Smooth muscle cell (in vitro differentiated cells): ENCODE results near the gene PLXNA2. TPM values are rescaled to one million over a fixed set of nuclear protein-coding genes. Genes with fewer than 3 reads are reported as not detected.
A peak's percentile ranks its signal among the peaks of the same experiment; 100 is the strongest.

Experiments
- DNase-seq: peaks from one replicate; lab custom pipeline; 2025; ENCODE audit not compliant: unreplicated experiment; lab: John Stamatoyannopoulos, UW
- H2AFZ ChIP-seq: fragments of 200-600 bp; sonication (generic); 2 replicates; pipeline ENCODE4 v1.6.0; 2016; ENCODE audit warnings: antibody characterized with exemption, low read depth, mild to moderate bottlenecking
- H3F3A ChIP-seq: fragments of 200-600 bp; sonication (generic); 2 replicates; pipeline ENCODE4 v1.6.0; 2017; ENCODE audit warnings: antibody characterized with exemption, low read depth
- H3K27ac ChIP-seq: fragments of 200-600 bp; sonication (generic); 2 replicates; pipeline ENCODE4 v1.5.1; 2016; ENCODE audit warnings: low read depth, mild to moderate bottlenecking
- H3K27me3 ChIP-seq: fragments of 200-600 bp; sonication (generic); 2 replicates; pipeline ENCODE4 v1.6.1; 2016; ENCODE audit warnings: low read depth, mild to moderate bottlenecking
- H3K36me3 ChIP-seq: fragments of 200-600 bp; sonication (generic); 2 replicates; pipeline ENCODE4 v1.5.1; 2016; ENCODE audit warnings: low read depth
- H3K4me1 ChIP-seq: fragments of 200-600 bp; sonication (generic); 2 replicates; pipeline ENCODE4 v1.5.1; 2016; ENCODE audit warnings: low read depth
- H3K4me2 ChIP-seq: fragments of 200-600 bp; sonication (generic); 2 replicates; pipeline ENCODE4 v1.6.0; 2016; ENCODE audit warnings: mild to moderate bottlenecking
- H3K4me3 ChIP-seq: fragments of 200-600 bp; sonication (generic); 2 replicates; pipeline ENCODE4 v1.5.1; 2016; ENCODE audit warnings: mild to moderate bottlenecking
- H3K79me2 ChIP-seq: fragments of 200-600 bp; sonication (generic); 2 replicates; pipeline ENCODE4 v1.6.0; 2016; ENCODE audit warnings: low read depth, mild to moderate bottlenecking
- H3K9ac ChIP-seq: fragments of 200-600 bp; sonication (generic); 2 replicates; pipeline ENCODE4 v1.6.0; 2016; ENCODE audit warnings: low read depth
- H3K9me3 ChIP-seq: fragments of 200-600 bp; sonication (generic); replicated peaks from 2 replicates; pipeline ENCODE4 v1.5.1; 2016; ENCODE audit warnings: low read depth
- H4K20me1 ChIP-seq: fragments of 200-600 bp; sonication (generic); 2 replicates; pipeline ENCODE4 v1.6.0; 2016; ENCODE audit warnings: low read depth
- WGBS: methylation state at CpG from one replicate; pipeline ENCODE4 v1.1.7; 2016; ENCODE audit warnings: low lambda C conversion rate; 5-methylcytosine and 5-hydroxymethylcytosine counted together
- polyA plus RNA-seq: library from polyadenylated mRNA; unstranded; fragments of >200 nt; fragmentation: Nextera tagmentation; extraction: Ambion mirVana; gene quantifications from 2 replicates; pipeline ENCODE4 v1.2.1, GENCODE V29; 2016
- total RNA-seq: library from RNA; depleted of rRNA; stranded (reverse); fragments of >200 nt; gene quantifications from 2 replicates; pipeline ENCODE4 v1.2.3, GENCODE V29; 2014
- TF ChIP-seq, protein P1 (sequence below): fragments of 200-600 bp; sonication (generic); IDR thresholded peaks from 2 replicates; pipeline ENCODE4 v1.5.1; 2017; ENCODE audit warnings: borderline replicate concordance, mild to moderate bottlenecking, antibody characterized with exemption; ENCODE audit not compliant: insufficient read depth, poor library complexity, severe bottlenecking

Gene PLXNA2
- total and polyA plus RNA-seq, 2 experiments from 2014 or later, result 8.2 to 8.7 TPM

- H3K36me3 ChIP-seq, result no peaks in the 10 kb centered on the region
- DNase-seq, result no peak
- peak overlapping the region; percentile 26 for H3K4me2 ChIP-seq
- H3K27me3 ChIP-seq, result no peaks in the 10 kb centered on the region
- no peak overlapping the region for H3K9ac ChIP-seq
- WGBS, result 80% methylated on average over 14 of the region's 14 CpGs
- H2AFZ ChIP-seq, result no peak overlapping the region
- H3K27ac ChIP-seq, result peak overlapping the region; percentile 68
- H3K79me2 ChIP-seq, result peaks cover 28% of the 10 kb centered on the region
- H4K20me1 ChIP-seq, result no peaks in the 10 kb centered on the region
- peaks cover 29% of the 10 kb centered on the region for H3K4me1 ChIP-seq
- H3K9me3 ChIP-seq, result no peaks in the 10 kb centered on the region
- H3K4me3 ChIP-seq, result no peak overlapping the region
- TF ChIP-seq, protein P1, sequence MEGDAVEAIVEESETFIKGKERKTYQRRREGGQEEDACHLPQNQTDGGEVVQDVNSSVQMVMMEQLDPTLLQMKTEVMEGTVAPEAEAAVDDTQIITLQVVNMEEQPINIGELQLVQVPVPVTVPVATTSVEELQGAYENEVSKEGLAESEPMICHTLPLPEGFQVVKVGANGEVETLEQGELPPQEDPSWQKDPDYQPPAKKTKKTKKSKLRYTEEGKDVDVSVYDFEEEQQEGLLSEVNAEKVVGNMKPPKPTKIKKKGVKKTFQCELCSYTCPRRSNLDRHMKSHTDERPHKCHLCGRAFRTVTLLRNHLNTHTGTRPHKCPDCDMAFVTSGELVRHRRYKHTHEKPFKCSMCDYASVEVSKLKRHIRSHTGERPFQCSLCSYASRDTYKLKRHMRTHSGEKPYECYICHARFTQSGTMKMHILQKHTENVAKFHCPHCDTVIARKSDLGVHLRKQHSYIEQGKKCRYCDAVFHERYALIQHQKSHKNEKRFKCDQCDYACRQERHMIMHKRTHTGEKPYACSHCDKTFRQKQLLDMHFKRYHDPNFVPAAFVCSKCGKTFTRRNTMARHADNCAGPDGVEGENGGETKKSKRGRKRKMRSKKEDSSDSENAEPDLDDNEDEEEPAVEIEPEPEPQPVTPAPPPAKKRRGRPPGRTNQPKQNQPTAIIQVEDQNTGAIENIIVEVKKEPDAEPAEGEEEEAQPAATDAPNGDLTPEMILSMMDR, result no peak
- peaks cover 10% of the 10 kb centered on the region for H3F3A ChIP-seq
Observed at GRCh38 chr1:208222376-208223126, 21.6 kb downstream of the PLXNA2 start.

DNA sequence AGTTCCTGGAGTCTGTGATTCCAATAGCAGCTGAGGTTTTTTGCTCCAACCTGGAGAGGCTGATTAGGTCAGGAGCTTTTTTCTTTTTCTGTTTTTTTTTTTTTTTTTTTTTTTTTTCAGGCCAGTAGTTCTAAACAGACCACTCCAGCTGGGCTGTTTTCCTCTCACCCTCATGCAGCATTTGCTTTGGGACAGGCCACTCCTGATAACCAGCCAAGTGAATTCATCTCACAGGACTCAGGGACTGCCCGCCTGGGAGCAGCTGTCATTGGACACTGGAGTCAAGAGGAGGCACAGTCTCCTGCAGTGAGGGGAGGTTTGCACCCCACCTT, 22.9 kb downstream of the PLXNA2 start:
- Histone ChIP-seq H3F3A (peaks cover 10% of the 10 kb centered on the region), H3K36me3 (peaks cover under 1% of the 10 kb centered on the region), H4K20me1 (no peaks in the 10 kb centered on the region), H3K27me3 (no peaks in the 10 kb centered on the region), H3K4me2 (no peak overlapping the region), H3K79me2 (peaks cover 22% of the 10 kb centered on the region), H3K27ac (peak overlapping the region; percentile 85), H3K4me1 (peaks cover 23% of the 10 kb centered on the region), H3K4me3 (no peak overlapping the region), H2AFZ (no peak overlapping the region), H3K9ac (peak overlapping the region; percentile 7), H3K9me3 (no peaks in the 10 kb centered on the region)
- TF ChIP-seq, protein P1, result no peak
- 83% methylated on average over 1 of the region's 1 CpG for WGBS
- DNase-seq, result no peak

GRCh38 chr1:208219659-208220282, 24.4 kb downstream of the PLXNA2 start:
- Histone ChIP-seq H3K9ac (peak overlapping the region; percentile 55), H3K4me1 (peaks cover 21% of the 10 kb centered on the region), H3K4me2 (peak overlapping the region; percentile 72), H3K79me2 (peaks cover 13% of the 10 kb centered on the region), H2AFZ (peak overlapping the region; percentile 46), H3K36me3 (peaks cover 2% of the 10 kb centered on the region), H3K4me3 (no peak overlapping the region), H3F3A (peaks cover 10% of the 10 kb centered on the region), H4K20me1 (no peaks in the 10 kb centered on the region), H3K27ac (peak overlapping the region; percentile 85), H3K27me3 (no peaks in the 10 kb centered on the region), H3K9me3 (no peaks in the 10 kb centered on the region)
- WGBS, result 37% methylated on average over 15 of the region's 15 CpGs
- DNase-seq, result no peak
- TF ChIP-seq, protein P1, result no peak
